ENCODE data around the gene ZNF221. TPM values are rescaled to one million over a fixed set of nuclear protein-coding genes. Genes with fewer than 3 reads are reported as not detected.

ZNF221 gene
- polyA plus RNA-seq, 2 donors: 0.42 to 1.2 TPM

- 71 to 85% methylated on average over 10 of the region's 10 CpGs for WGBS, 2 donors
These were observed 46.7 kb downstream of the ZNF221 start for GRCh38 chr19:43997631-43998290.

GRCh38 chr19:44002212-44002565, 51.2 kb downstream of the ZNF221 start:
- Histone ChIP-seq H3K27me3 (ENCODE audit: control insufficient read depth in 1 of 2, insufficient read depth in 2 of 2, low read length in 2 of 2) (no peaks in the 10 kb centered on the region), H3K36me3 (ENCODE audit: control insufficient read depth in 2 of 2, insufficient read depth in 2 of 2, low read length in 1 of 2) (peaks cover 0 to under 1% of the 10 kb centered on the region in 2 donors), H3K27ac (ENCODE audit: low read depth in 2 of 2, low read length in 1 of 2) (peak overlapping the region in 1 of 2 donors; percentile 66), H3K4me3 (ENCODE audit: low read depth in 1 of 2, low read length in 2 of 2) (peak overlapping the region; percentile 92 to 97), H3K4me1 (ENCODE audit: control insufficient read depth in 2 of 2, insufficient read depth in 2 of 2, low read length in 1 of 2) (peaks cover 0 to 6% of the 10 kb centered on the region in 2 donors), H3K9me3 (ENCODE audit: control insufficient read depth in 2 of 2, insufficient read depth in 1 of 2, low read depth in 1 of 2, low read length in 1 of 2) (peaks cover 0 to 4% of the 10 kb centered on the region in 2 donors)
- 15 to 16% methylated on average over 8 of the region's 8 CpGs for WGBS, 2 donors

More at GRCh38 chr19:43997631-43998290, 46.7 kb downstream of the ZNF221 start:
- Histone ChIP-seq H3K4me1 (ENCODE audit: control insufficient read depth in 2 of 2, insufficient read depth in 2 of 2, low read length in 1 of 2) (no peaks in the 10 kb centered on the region), H3K4me3 (ENCODE audit: low read depth in 1 of 2, low read length in 2 of 2) (no peak overlapping the region), H3K9me3 (ENCODE audit: control insufficient read depth in 2 of 2, insufficient read depth in 1 of 2, low read depth in 1 of 2, low read length in 1 of 2) (peaks cover 2 to 6% of the 10 kb centered on the region in 2 donors), H3K27ac (ENCODE audit: low read depth in 2 of 2, low read length in 1 of 2) (no peak overlapping the region), H3K36me3 (ENCODE audit: control insufficient read depth in 2 of 2, insufficient read depth in 2 of 2, low read length in 1 of 2) (peaks cover 5 to 15% of the 10 kb centered on the region in 2 donors), H3K27me3 (ENCODE audit: control insufficient read depth in 1 of 2, insufficient read depth in 2 of 2, low read length in 2 of 2) (no peaks in the 10 kb centered on the region)

- H3K36me3 ChIP-seq (ENCODE audit: control insufficient read depth in 2 of 2, insufficient read depth in 2 of 2, low read length in 1 of 2): peaks cover 5 to 7% of the 10 kb centered on the region in 2 donors
- peak within 1 kb of the TSS; percentile 59 to 75 for H3K27ac ChIP-seq (ENCODE audit: low read depth in 2 of 2, low read length in 1 of 2)
- no peaks in the 10 kb centered on the region for H3K27me3 ChIP-seq (ENCODE audit: control insufficient read depth in 1 of 2, insufficient read depth in 2 of 2, low read length in 2 of 2)
- peaks cover under 1 to 8% of the 10 kb centered on the region in 2 donors for H3K9me3 ChIP-seq (ENCODE audit: control insufficient read depth in 2 of 2, insufficient read depth in 1 of 2, low read depth in 1 of 2, low read length in 1 of 2)
- 1% methylated on average over 48 of the region's 48 CpGs for WGBS, 2 donors
- H3K4me1 ChIP-seq (ENCODE audit: control insufficient read depth in 2 of 2, insufficient read depth in 2 of 2, low read length in 1 of 2): peaks cover 0 to 6% of the 10 kb centered on the region in 2 donors
- H3K4me3 ChIP-seq (ENCODE audit: low read depth in 1 of 2, low read length in 2 of 2): peak within 1 kb of the TSS; percentile 92 to 97
These were observed 51.8 kb downstream of the ZNF221 start, which contains the start of gene ZNF230 for GRCh38 chr19:44002566-44003460. Gene ZNF230, plus strand, starts transcription at chr19:44002957. Its CDS starts 4,122 bp downstream, at chr19:44007079.

- no peaks in the 10 kb centered on the region for H3K27me3 ChIP-seq (ENCODE audit: control insufficient read depth in 1 of 2, insufficient read depth in 2 of 2, low read length in 2 of 2)
- H3K4me3 ChIP-seq (ENCODE audit: low read depth in 1 of 2, low read length in 2 of 2): peak overlapping the region; percentile 92 to 97
- peaks cover 10 to 13% of the 10 kb centered on the region in 2 donors for H3K36me3 ChIP-seq (ENCODE audit: control insufficient read depth in 2 of 2, insufficient read depth in 2 of 2, low read length in 1 of 2)
- peaks cover 0 to 6% of the 10 kb centered on the region in 2 donors for H3K4me1 ChIP-seq (ENCODE audit: control insufficient read depth in 2 of 2, insufficient read depth in 2 of 2, low read length in 1 of 2)
- 4% methylated on average over 15 of the region's 15 CpGs for WGBS, 2 donors
- H3K27ac ChIP-seq (ENCODE audit: low read depth in 2 of 2, low read length in 1 of 2): peak overlapping the region in 1 of 2 donors; percentile 6
- H3K9me3 ChIP-seq (ENCODE audit: control insufficient read depth in 2 of 2, insufficient read depth in 1 of 2, low read depth in 1 of 2, low read length in 1 of 2): peaks cover 2 to 8% of the 10 kb centered on the region in 2 donors
These were observed 52.5 kb downstream of the ZNF221 start for GRCh38 chr19:44003461-44004009.

- H3K4me3 ChIP-seq (ENCODE audit: low read depth in 1 of 2, low read length in 2 of 2): no peak overlapping the region
- no peak overlapping the region for H3K27ac ChIP-seq (ENCODE audit: low read depth in 2 of 2, low read length in 1 of 2)
- no peaks in the 10 kb centered on the region for H3K27me3 ChIP-seq (ENCODE audit: control insufficient read depth in 1 of 2, insufficient read depth in 2 of 2, low read length in 2 of 2)
- peaks cover 30 to 35% of the 10 kb centered on the region in 2 donors for H3K36me3 ChIP-seq (ENCODE audit: control insufficient read depth in 2 of 2, insufficient read depth in 2 of 2, low read length in 1 of 2)
- H3K4me1 ChIP-seq (ENCODE audit: control insufficient read depth in 2 of 2, insufficient read depth in 2 of 2, low read length in 1 of 2): peaks cover 0 to 6% of the 10 kb centered on the region in 2 donors
- H3K9me3 ChIP-seq (ENCODE audit: control insufficient read depth in 2 of 2, insufficient read depth in 1 of 2, low read depth in 1 of 2, low read length in 1 of 2): peaks cover 8 to 25% of the 10 kb centered on the region in 2 donors
- WGBS, 2 donors: 90 to 95% methylated on average over 1 of the region's 1 CpG
These were observed 54.9 kb downstream of the ZNF221 start for GRCh38 chr19:44005973-44006372.

GRCh38 chr19:44007473-44007872, 56.4 kb downstream of the ZNF221 start:
- no peak overlapping the region for H3K4me3 ChIP-seq (ENCODE audit: low read depth in 1 of 2, low read length in 2 of 2)
- peaks cover 33 to 37% of the 10 kb centered on the region in 2 donors for H3K36me3 ChIP-seq (ENCODE audit: control insufficient read depth in 2 of 2, insufficient read depth in 2 of 2, low read length in 1 of 2)
- WGBS, 2 donors: 97 to 98% methylated on average over 6 of the region's 6 CpGs
- H3K27me3 ChIP-seq (ENCODE audit: control insufficient read depth in 1 of 2, insufficient read depth in 2 of 2, low read length in 2 of 2): no peaks in the 10 kb centered on the region
- peaks cover 0 to 6% of the 10 kb centered on the region in 2 donors for H3K4me1 ChIP-seq (ENCODE audit: control insufficient read depth in 2 of 2, insufficient read depth in 2 of 2, low read length in 1 of 2)
- H3K27ac ChIP-seq (ENCODE audit: low read depth in 2 of 2, low read length in 1 of 2): no peak overlapping the region
- peaks cover 13 to 28% of the 10 kb centered on the region in 2 donors for H3K9me3 ChIP-seq (ENCODE audit: control insufficient read depth in 2 of 2, insufficient read depth in 1 of 2, low read depth in 1 of 2, low read length in 1 of 2)

- peaks cover 15 to 33% of the 10 kb centered on the region in 2 donors for H3K9me3 ChIP-seq (ENCODE audit: control insufficient read depth in 2 of 2, insufficient read depth in 1 of 2, low read depth in 1 of 2, low read length in 1 of 2)
- H3K4me1 ChIP-seq (ENCODE audit: control insufficient read depth in 2 of 2, insufficient read depth in 2 of 2, low read length in 1 of 2): no peaks in the 10 kb centered on the region
- no peaks in the 10 kb centered on the region for H3K27me3 ChIP-seq (ENCODE audit: control insufficient read depth in 1 of 2, insufficient read depth in 2 of 2, low read length in 2 of 2)
- H3K27ac ChIP-seq (ENCODE audit: low read depth in 2 of 2, low read length in 1 of 2): no peak overlapping the region
- H3K36me3 ChIP-seq (ENCODE audit: control insufficient read depth in 2 of 2, insufficient read depth in 2 of 2, low read length in 1 of 2): peaks cover 33 to 37% of the 10 kb centered on the region in 2 donors
- 97 to 98% methylated on average over 5 of the region's 5 CpGs for WGBS, 2 donors
- peak overlapping the region in 1 of 2 donors; percentile 15 for H3K4me3 ChIP-seq (ENCODE audit: low read depth in 1 of 2, low read length in 2 of 2)
These were observed 59.4 kb downstream of the ZNF221 start for GRCh38 chr19:44010468-44010867.

Other genes starting within 250 kb of the ZNF221 start
- not detected for gene IRGC, start 235.2 kb upstream of the ZNF221 start, polyA plus RNA-seq
- gene SMG9, start 196.3 kb upstream of the ZNF221 start, polyA plus RNA-seq: 10 to 100 TPM; 15.8 to 23.2 TPM
- gene KCNN4, start 170.3 kb upstream of the ZNF221 start, polyA plus RNA-seq: 1 to 10 TPM; 3.9 to 4.6 TPM
- 10 to 100 TPM in 1 of 2 donors, 1 to 10 TPM in 1; 3.8 to 12.3 TPM for gene LYPD5, start 148.8 kb upstream of the ZNF221 start, polyA plus RNA-seq
- gene ZNF283, start 123.9 kb upstream of the ZNF221 start, polyA plus RNA-seq: 1 to 10 TPM; 1.6 to 3.2 TPM
- gene ZNF404, start 67.3 kb upstream of the ZNF221 start, polyA plus RNA-seq: 1 to 10 TPM in 1 of 2 donors, under 1 TPM in 1; 0.94 to 5.9 TPM
- 1 to 10 TPM; 3.0 to 3.2 TPM for gene ZNF45, start 15.9 kb upstream of the ZNF221 start, polyA plus RNA-seq
- 1 to 10 TPM; 2.9 to 3.4 TPM for gene ZNF155, start 33.0 kb downstream of the ZNF221 start, polyA plus RNA-seq
- gene ZNF230, start 51.7 kb downstream of the ZNF221 start, polyA plus RNA-seq: 1 to 10 TPM; 1.1 to 1.4 TPM
- gene ZNF222, start 74.2 kb downstream of the ZNF221 start, polyA plus RNA-seq: 1 to 10 TPM; 1.4 to 1.6 TPM
- 1 to 10 TPM; 2.6 to 3.5 TPM for gene ZNF223, start 100.8 kb downstream of the ZNF221 start, polyA plus RNA-seq
- gene ZNF284, start 120.9 kb downstream of the ZNF221 start, polyA plus RNA-seq: under 1 TPM; 0.32 to 0.67 TPM
- gene ZNF224, start 143.1 kb downstream of the ZNF221 start, polyA plus RNA-seq: 10 to 100 TPM in 1 of 2 donors, 1 to 10 TPM in 1; 6.6 to 10.6 TPM
- under 1 TPM; 0.81 to 0.92 TPM for gene ZNF225, start 162.2 kb downstream of the ZNF221 start, polyA plus RNA-seq
- 1 to 10 TPM; 2.0 to 2.4 TPM for gene ZNF234, start 190.3 kb downstream of the ZNF221 start, polyA plus RNA-seq
- gene ZNF226, start 213.9 kb downstream of the ZNF221 start, polyA plus RNA-seq: 10 to 100 TPM; 10.0 to 11.5 TPM

Measured in esophagus (tissue), 2 donors.